Left renal pelvis (tissue), 4 donors: ENCODE results near the gene MAPK8. TPM values are rescaled to one million over a fixed set of nuclear protein-coding genes. Genes with fewer than 3 reads are reported as not detected.
"Not testable (repeated sequence)": the region's sequence is repeated elsewhere in the genome, so short reads cannot be mapped to it uniquely, and the experiment has no call there.

Experiments
- DNase-seq, 4 donors: peaks; one replicate each; pipeline ENCODE4 v3.0.0-alpha.2; 2013; ENCODE audit warnings: low read depth in 4 of 4, low spot score in 3 of 4
- polyA plus RNA-seq, 4 donors: library from polyadenylated mRNA; unstranded; fragments of 120-200 nt; gene quantifications; one replicate each; pipeline ENCODE4 v1.2.1, GENCODE V29; 2013; ENCODE audit not compliant: insufficient read length in 4 of 4

Gene MAPK8
- polyA plus RNA-seq, 4 donors = 61.3 to 85.0 (median 76.0) TPM

DNA sequence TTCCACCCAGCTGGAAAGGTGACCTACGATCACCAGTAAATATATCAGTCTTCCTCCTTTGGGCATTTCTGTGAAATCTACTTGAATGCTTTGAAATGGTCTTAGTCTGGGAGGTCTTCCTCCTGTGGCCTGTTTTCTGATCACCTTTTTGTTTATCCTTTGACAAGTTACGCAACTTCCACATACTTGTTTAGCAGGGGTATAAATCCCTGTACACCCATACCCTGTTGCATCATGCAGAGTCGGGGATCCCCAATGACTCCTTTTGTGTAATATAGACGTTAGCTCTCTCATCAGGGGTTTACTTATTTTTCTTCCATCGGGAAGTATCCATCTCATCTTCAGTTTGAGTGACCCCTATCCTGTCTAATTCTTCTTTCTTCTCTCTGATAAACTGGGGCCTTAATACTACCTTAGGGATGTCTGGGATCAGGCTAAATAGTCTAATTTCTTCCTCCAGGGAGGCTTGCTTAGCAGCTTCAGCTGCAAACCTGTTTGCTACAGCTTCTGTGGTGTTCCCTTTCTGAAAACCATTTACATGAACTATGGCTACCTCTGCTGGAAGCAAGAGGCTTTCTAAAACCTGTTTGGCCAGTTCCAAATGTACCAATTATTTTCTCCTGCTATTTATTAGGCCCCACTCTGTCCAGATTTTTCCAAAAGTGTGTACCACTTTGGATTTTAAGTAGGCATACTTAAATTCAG lies 25.8 kb downstream of the MAPK8 start:
- no peak for DNase-seq

DNA sequence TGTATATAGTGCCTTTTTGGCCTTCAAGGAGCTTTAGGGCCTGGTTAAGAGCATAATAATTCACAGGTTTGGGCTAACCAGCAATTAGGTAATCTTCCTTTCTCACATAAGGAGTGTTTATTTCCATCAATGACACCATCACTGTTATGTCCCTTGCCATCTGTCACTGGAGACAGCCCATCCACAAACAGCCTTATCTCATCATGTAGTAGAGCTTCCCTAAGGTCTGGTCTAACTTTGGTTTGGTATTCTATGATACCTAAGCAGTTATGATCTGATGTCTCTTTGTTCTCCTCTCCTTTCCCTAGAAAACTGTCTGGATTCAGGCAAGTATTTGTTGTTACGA lies 26.4 kb downstream of the MAPK8 start:
- no peak for DNase-seq

DNA sequence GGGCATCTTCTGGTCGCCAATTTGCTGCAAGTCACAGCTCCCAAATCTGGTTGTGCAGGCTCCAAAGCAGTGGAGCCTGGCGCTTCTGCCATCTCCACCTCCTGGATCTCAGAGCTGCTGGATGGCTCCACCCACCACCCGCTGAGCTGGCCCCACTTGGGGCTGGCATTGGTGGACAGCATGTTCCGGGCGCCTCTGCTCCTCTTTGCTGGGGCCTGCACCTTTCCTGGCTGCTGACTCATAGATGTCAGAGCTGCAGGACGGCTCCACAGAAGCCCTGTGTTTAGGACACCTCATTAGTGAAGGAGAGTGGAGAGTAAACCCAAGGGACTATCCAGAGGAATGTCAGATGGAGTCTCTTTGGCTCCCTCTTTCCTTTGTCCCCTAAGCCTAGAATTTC lies 27.4 kb downstream of the MAPK8 start:
- DNase-seq = no peak

DNA sequence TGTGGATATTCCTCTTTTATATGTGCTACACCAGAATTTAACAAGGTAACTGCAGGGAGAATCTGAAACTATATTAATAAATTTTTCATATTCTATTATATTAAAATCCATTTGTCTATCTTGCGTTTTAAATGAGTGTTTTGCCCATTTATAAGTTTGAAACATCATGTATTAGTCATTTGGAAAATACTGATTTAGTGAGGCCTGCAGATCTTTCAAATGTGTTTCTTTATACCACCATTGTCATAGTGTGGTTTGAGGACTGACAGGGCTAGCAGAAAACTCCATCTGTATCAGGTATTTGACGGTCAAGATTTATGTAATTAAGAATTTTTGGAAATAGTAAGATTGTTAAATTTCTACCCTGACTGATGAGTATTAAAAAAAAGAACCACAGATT lies 29.3 kb downstream of the MAPK8 start:
- DNase-seq = no peak

DNA sequence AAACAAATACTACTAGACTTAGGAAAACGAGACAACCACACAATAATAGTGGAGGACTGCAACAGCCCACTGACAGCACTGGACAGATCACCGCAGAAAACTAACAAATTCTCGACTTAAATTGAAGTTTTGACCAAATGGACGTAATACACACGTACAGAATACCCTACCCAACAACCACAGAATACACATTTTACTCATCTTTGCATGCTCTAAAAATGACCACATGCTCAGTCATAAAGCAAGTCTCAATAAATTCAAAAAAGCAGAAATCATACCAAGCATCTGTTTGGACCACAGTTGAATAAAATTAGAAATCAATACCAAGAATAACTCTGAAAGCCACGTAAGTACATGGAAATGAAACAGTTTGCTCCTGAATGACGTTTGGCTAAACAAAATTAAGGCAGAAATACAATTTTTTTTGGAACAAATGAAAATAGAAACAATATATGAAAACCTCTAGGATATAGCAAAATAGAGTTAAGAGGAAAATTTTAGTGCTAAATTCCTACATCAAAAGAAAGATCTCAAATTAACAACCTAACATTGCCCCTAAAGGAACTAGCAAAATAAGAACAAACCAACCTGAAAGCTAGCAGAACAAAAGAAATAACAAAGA lies 30.6 kb downstream of the MAPK8 start:
- DNase-seq = no peak

DNA sequence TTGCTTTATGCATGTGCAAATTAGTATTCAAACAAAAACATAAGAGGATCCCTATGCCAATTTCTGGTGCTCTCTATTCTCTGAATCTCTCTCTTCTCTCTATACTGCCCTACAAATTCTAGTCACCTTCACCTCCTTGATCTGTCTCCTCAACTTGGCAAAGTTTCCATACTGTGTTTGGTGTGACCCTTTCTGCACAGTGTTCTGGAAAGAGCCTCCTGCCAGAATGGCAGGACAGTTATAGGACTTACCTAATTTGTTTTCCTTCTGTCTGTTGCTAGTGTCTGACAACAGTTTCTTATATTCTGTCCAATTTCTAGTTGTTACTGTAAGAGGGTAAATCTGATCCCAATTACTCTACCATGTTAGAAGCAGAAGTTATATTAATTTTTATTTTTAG lies 34.3 kb downstream of the MAPK8 start:
- DNase-seq = no peak

DNA sequence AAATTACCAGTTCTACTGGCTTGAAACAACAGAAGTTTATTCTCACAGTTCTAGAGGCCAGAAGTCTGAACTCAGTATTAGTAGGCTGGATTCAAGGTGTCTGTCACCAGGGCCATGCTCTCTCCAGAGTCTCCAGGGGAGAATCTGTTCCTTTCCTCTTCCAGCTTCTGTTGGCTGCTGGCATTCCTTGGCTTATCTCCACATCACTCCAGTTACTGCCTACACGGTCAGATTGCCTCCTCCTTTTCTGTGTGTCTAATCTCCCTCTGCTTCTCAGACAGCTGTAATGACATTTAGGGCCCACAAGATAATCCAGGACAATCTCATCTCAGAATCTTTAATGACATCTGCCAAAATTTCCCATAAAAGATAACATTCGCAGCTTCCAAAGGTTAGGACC lies 36.6 kb downstream of the MAPK8 start:
- DNase-seq = no peak

DNA sequence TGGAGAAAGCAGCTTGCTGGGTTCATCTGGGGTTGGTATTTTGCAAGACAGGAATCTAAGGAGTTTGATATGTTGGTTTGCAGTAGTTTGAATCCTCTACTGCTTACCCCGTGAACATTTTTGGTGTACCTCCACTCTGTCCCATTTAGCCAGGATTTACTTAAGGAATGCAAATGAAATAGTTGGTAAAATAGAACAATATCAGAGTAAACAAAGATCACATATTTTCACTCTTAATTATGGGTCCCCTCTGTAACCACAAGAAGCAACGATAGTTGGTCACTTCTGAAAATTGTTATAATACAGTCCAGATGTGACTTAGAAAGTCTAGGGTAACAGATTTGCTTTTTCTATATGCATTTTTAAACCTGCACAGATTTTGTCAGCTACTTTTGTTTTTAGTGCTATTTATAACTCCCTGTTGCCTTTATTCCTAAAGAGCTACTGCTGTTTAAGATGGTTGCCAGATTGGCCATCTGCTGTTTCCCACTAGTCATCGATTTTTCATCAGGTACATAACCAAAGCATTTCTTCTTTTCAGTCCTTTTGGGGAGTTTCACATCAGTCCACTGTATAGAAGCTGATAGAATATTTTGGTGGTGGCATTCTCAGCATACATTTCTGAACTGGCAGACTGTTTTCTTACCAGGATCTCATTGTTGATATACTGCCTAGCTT lies 37.6 kb downstream of the MAPK8 start:
- DNase-seq = no peak

DNA sequence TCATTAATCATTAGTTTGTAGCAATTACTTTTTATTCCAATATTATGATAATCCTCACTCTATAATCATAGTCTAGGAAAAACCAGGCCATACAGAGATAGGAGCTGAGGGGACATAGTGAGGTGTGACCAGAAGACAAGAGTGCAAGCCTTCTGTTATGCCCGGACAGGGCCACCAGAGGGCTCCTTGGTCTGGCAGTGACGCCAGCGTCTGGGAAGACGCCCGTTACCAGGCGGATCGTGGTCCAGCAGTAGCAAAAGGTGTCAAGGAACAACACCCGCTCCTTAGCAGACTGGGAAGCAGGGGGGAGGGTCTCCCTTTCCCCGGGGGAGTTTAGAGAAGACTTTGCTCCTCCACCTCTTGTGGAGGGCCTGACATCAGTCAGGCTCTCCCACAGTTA lies 39.8 kb downstream of the MAPK8 start:
- DNase-seq = not testable (repeated sequence)

DNA sequence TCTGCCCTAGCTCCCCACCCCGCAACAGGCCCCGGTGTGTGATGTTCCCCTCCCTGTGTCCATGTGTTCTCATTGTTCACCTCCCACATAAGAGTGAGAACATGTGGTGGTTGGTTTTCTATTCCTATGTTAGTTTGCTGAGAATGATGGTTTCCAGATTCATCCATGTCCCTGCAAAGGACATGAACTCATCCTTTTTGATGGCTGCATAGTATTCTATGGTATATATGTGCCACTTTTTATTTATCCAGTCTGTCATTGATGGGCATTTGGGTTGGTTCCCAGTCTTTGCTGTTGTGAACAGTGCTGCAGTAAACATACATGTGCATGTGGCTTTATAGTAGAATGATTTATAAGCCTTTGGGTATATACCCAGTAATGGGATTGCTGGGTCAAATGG lies 41.1 kb downstream of the MAPK8 start:
- DNase-seq = not testable (repeated sequence)

DNA sequence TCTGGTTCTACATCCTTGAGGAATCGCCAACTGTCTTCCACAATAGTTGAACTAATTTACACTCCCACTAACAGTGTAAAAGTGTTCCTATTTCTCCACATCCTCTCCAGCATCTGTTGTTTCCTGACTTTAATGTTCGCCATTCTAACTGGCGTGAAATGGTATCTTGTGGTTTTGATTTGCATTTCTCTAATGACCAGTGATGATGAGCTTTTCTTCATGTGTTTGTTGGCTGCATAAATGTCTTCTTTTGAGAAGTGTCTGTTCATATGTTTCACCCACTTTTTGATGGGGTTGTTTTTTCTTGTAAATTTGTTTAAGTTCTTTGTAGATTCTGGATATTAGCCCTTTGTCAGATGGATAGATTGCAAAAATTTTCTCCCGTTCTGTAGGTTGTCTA lies 41.5 kb downstream of the MAPK8 start:
- DNase-seq = not testable (repeated sequence)

DNA sequence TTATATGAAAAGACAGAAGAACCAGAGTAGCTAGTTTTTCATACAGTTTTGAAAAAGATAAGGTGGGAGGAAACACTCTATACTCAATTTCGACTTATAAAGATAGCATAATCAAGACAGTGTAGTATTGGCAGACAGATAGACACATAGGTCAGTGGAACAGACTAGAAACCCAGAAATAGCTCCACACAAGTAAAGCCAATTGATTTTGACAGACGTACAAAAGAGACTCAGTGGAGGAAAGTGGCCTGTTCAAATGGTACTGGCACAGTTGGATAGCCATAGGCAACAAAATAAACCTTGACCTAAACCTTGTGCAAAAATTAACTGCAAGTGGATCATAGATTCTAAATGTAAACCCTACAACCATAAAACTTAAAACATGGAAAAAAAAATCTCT lies 46.8 kb downstream of the MAPK8 start:
- no peak for DNase-seq

DNA sequence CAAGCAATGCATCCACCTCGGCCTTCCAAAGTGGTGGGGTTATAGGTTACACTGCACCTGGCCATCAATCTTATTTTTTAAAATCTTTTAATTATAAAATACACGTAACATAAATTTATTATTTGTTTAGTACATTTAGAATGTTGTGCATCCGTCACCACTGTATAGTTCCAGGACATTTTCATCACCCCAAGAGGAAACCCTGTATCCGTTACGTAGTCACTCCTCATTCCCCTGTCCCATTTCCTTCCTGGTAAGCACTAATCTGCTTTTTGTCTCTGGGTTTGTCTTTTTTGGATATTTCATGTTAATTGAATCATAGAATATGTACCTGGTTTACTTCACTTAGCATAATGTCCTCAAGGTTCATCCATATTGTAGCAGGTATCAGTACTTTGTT lies 51.2 kb downstream of the MAPK8 start:
- no peak for DNase-seq

DNA sequence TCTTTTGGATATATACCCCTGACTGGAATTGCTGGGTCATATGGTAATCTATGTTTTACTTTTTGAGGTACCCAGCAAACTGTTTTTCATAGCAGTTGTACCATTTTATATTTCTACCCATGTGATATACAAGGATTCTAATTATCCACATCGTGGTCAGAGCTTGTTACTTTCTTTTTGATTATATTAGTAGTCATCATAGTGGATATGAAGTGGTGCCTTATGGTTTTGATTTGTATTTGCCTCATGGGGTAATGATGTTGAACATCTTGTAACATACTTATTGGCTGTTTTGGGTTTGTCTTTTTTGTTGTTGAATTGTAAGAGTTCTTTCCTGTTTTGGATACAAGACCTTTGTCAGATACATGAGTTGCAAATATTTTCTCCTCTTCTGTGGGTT lies 51.7 kb downstream of the MAPK8 start:
- no peak for DNase-seq

DNA sequence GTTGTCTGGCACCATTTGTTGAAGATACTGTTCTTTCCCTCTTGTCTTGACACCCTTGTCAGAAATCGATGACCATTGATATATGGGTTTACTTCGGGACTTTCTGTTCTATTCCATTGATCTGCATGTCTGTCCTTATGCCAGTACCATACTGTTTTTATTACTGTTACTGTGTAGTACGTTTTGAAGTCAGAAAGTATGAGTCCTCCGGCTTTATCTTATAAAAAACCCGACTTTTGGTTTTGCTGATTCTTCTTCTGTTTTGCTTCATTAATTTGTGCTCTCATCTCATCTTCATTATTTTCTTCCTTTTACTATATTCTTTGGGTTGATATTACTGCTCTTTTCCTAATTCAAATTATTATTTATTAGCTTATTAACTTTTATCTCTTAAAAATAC lies 52.4 kb downstream of the MAPK8 start:
- no peak for DNase-seq

DNA sequence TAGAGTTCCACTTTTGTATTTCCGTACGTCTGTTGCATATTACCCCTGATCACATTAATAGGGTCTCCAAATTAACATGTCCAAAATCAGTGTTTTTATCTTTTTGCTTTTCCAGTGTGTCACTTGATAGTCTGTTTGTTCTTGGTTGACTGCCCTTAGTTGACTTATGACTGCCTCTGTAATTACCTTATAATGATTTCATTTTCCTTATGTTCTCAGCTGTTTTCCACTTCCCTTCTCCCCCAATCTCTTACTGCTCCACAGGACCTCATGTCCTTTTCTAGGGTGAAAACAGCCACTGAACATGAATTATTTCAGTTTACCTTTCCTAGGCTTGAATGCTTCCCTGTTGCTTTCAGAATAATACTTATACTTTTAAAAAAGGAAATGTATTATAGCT lies 54.7 kb downstream of the MAPK8 start:
- no peak for DNase-seq

DNA sequence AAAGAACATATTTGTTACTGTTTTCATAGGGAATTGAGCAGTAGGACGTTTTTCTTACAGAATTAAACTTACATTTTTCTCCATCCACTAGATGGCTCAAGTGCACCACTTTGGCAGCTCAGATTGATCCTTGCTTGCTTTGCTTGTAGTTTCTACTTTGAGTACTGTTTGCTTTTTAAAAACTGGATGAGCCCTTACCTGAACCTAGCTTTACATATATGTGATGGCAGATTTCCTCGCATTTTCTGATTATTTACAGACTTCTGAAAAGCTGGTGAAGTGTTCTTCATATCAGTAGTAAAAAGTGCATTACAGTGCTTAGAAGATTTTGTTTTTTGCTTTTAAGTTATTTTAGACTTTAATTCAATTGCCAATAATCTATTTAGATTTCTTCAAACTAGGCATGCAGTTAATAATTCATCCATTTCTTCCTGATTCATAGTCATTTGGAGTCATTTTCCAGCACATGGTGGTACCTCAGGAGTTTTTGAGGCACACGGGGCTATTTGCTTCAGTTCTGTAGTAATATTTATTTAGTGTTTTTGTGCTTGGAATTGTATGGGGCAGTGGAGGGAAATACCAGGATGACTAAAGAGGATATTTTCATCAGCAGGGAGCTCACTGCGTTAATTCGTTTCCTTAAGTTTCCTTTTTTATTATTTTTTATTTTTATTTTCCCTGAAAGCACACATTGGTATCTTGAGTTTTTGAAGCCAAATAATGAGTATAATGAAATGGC lies 57.3 kb downstream of the MAPK8 start:
- DNase-seq = peak in 3 of 4 donors; percentile 24 to 53 (median 37)

DNA sequence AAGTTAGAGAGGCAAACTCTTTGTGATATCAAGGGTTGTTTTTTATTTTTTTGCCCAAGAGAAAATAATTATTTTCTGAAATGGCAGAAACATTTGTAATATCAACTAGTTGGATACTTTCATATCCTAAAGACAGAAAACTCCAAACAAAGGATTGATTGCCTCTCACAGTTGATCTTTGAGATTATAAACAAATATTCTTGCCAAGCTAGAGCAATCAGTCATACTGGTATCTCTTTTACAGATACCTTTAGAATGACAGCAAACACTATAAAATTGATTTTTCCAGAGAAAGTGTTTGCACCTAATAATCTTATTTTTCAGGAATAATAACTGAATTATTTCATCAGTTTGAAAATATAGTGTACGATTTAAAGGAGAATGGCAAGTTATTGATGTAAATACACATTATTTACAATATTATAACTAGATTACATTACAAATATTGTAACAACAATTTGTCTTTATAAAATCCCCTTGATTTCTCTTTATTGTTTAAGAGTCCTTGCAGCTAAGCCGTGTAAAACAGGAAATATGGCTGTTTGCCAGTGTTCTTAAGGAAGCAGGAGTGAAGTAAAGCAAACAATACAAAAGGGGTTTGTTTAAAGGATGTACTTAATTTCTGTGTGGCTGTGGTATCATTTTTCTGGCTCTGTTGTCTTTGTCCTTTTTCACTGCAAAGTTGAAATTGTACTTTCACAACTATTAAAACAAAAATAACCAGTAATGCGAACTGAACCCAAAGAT lies 58.4 kb downstream of the MAPK8 start:
- no peak for DNase-seq

DNA sequence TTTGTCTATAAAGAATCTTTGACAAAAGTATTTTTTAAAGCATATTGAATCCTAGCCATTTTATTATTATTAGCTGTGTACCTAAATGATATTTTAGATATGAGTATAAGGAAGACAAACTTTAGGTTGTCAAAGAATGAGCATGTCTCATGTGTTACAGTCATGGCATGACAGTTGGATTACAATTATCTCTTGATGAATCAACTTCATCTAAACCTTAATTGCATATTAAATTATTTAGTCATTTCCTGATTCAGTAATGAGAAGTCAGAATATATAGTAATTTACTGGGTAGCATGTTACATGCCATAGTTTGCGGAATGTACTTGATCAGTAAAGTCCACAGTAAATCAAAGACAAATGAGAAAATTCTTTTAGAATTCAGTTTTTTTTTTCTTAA lies 59.2 kb downstream of the MAPK8 start:
- no peak for DNase-seq

DNA sequence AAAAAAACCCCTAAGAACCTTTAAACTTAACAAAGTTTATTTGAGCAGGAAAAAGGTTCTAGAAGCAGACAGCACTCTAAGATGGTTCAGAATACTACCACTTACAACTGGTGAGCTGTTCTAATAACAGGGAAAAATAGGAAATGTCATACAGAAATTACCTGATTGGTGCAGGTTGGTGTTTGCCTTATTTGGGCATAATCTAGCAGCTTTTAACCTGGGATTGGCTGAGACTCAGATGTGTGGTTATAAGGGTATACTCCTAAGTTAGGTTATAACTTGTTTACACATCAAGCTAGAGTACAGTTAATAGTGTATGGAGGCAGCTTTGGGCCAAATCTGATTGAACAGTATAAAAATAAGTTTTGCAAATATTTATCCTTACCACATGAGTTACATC lies 59.8 kb downstream of the MAPK8 start:
- no peak for DNase-seq

DNA sequence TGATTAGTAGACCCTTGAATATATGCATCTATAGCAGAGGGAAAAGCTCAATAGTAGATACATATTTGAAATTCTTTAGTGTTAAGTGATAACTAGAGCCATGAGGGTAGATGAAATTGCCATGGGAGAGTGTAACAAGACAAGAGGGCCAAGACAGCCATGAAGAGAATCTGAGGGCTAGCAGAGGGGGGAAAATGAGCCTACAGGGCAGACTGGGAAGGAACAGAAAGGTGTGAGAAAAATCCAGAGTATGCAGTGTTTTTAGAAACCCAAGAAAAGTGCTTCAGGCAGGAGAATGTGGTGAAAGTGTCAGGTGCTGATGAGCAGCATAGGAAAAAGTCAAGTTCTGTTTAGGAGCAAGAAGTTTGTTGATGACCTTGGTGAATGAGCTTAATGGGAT lies 63.0 kb downstream of the MAPK8 start:
- DNase-seq = no peak
